Measurements from ENCODE around the gene TEX28. TPM values are rescaled to one million over a fixed set of nuclear protein-coding genes. Genes with fewer than 3 reads are reported as not detected.
A peak's percentile ranks its signal among the peaks of the same experiment; 100 is the strongest.

Gene TEX28
- total RNA-seq, 6 experiments from 2014 or later, result not detected

GRCh38 chrX:154333116-154333515 lies 38.2 kb upstream of the TEX28 start:
- intact Hi-C loops (cut with DNase I), result no loop called here
- no CpG with 5 or more reads among the region's 9 CpGs for WGBS (ENCODE audit: insufficient coverage, low coverage, low lambda C conversion rate, missing lambda C conversion rate)
- TF ChIP-seq POLR2A (IDR thresholded peaks at IDR 0.05), result no peak
- TF ChIP-seq, protein P1, sequence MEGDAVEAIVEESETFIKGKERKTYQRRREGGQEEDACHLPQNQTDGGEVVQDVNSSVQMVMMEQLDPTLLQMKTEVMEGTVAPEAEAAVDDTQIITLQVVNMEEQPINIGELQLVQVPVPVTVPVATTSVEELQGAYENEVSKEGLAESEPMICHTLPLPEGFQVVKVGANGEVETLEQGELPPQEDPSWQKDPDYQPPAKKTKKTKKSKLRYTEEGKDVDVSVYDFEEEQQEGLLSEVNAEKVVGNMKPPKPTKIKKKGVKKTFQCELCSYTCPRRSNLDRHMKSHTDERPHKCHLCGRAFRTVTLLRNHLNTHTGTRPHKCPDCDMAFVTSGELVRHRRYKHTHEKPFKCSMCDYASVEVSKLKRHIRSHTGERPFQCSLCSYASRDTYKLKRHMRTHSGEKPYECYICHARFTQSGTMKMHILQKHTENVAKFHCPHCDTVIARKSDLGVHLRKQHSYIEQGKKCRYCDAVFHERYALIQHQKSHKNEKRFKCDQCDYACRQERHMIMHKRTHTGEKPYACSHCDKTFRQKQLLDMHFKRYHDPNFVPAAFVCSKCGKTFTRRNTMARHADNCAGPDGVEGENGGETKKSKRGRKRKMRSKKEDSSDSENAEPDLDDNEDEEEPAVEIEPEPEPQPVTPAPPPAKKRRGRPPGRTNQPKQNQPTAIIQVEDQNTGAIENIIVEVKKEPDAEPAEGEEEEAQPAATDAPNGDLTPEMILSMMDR (IDR thresholded peaks at IDR 0.05), result no peak
- Histone ChIP-seq H3K4me1 (no peaks in the 10 kb centered on the region), H3K27ac (no peak overlapping the region), H3K4me3 (no peak overlapping the region), H3K9me3 (no peaks in the 10 kb centered on the region), H3K36me3 (no peaks in the 10 kb centered on the region), H3K27me3 (no peaks in the 10 kb centered on the region)
- DNase-seq (peak in 1 of 3 donors; percentile 37), ATAC-seq (no peak)

DNA sequence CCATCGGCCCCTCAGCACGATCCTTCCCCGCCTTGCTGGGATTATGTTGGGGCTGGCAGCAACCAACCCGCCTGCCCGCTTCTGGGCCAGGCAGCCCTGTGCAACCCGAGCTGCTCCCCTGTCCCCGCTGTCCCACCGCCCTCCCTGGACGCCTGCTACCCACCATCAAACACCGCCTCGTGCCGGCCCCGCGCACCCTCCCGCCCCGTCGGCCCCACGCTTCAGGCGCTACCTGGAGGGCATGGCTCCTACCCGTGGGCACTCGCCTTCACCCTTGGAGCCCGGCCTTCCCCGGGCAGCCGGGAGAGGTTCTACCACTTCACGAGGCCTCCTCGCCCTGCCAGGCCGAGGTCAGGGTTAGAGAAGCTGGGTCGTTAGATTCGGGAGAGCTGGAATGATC lies 37.6 kb upstream of the TEX28 start:
- Histone ChIP-seq H3K4me1 (no peaks in the 10 kb centered on the region), H3K36me3 (no peaks in the 10 kb centered on the region), H3K9me3 (no peaks in the 10 kb centered on the region), H3K27ac (no peak overlapping the region), H3K4me3 (no peak overlapping the region), H3K27me3 (no peaks in the 10 kb centered on the region)
- ATAC-seq (peak in 1 of 4 donors; percentile 30), DNase-seq (peak in 1 of 3 donors; percentile 53)
- intact Hi-C loops (cut with DNase I), result no loop called here
- TF ChIP-seq, protein P1 (IDR thresholded peaks at IDR 0.05), result no peak
- no peak for TF ChIP-seq POLR2A (IDR thresholded peaks at IDR 0.05)
- 85% methylated on average over 19 of the region's 29 CpGs for WGBS (ENCODE audit: insufficient coverage, low coverage, low lambda C conversion rate, missing lambda C conversion rate)

GRCh38 chrX:154329294-154329693 lies 34.4 kb upstream of the TEX28 start:
- Histone ChIP-seq H3K27me3 (no peaks in the 10 kb centered on the region), H3K36me3 (no peaks in the 10 kb centered on the region), H3K4me3 (no peak overlapping the region), H3K27ac (no peak overlapping the region), H3K9me3 (no peaks in the 10 kb centered on the region), H3K4me1 (no peaks in the 10 kb centered on the region)
- no peak for ATAC-seq
- peak in 1 of 3 donors; percentile 19 for DNase-seq
- intact Hi-C loops (cut with DNase I), result no loop called here
- WGBS (ENCODE audit: insufficient coverage, low coverage, low lambda C conversion rate, missing lambda C conversion rate), result 74% methylated on average over 8 of the region's 10 CpGs
- TF ChIP-seq, protein P1 (IDR thresholded peaks at IDR 0.05), result no peak
- TF ChIP-seq POLR2A (IDR thresholded peaks at IDR 0.05), result no peak

DNA sequence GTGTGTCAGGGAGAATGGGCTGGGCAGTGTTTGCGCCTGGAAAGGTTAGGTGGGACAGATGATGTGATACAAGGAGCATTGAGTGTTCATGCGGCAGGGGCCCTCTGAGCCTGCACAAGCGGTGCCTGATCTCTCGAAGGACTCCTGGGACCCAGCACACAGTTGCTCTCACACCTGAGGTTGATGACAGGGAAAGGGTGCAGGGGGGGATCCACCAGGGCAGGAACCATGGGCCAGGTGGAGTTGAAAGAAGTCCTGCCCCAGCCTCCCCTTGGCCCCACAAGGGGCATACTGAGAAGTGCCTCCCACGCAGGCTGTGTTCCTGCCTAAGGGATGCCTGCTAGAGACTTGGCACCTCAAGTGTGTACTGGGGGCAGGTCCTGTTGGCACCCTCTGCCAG lies 33.7 kb upstream of the TEX28 start:
- ATAC-seq (no peak), DNase-seq (peak in 1 of 3 donors; percentile 41)
- no peak for TF ChIP-seq POLR2A (IDR thresholded peaks at IDR 0.05)
- TF ChIP-seq, protein P1 (IDR thresholded peaks at IDR 0.05), result no peak
- no peaks in the 10 kb centered on the region for H3K36me3 ChIP-seq
- H3K27me3 ChIP-seq, result no peaks in the 10 kb centered on the region
- H3K9me3 ChIP-seq, result no peaks in the 10 kb centered on the region
- no peaks in the 10 kb centered on the region for H3K4me1 ChIP-seq
- no peak overlapping the region for H3K4me3 ChIP-seq
- intact Hi-C loops (cut with DNase I), result no loop called here
- H3K27ac ChIP-seq, result no peak overlapping the region
- WGBS (ENCODE audit: insufficient coverage, low coverage, low lambda C conversion rate, missing lambda C conversion rate), result no CpG with 5 or more reads among the region's 5 CpGs

Data from right lobe of liver (tissue), 6 donors.